MM.1S (cell line): ENCODE measurements around the gene SCNN1B.

Source experiments
- DNase-seq: peaks from one replicate; pipeline ENCODE4 v3.0.0-alpha.2; 2015
- H2AFZ ChIP-seq: fragments of 300-600 bp; sonication (generic); 2 replicates; pipeline ENCODE4 v1.6.0; 2016; ENCODE audit warnings: antibody characterized with exemption, low read length
- H3F3A ChIP-seq: fragments of 300-600 bp; sonication (generic); 2 replicates; pipeline ENCODE4 v1.6.1; 2016; ENCODE audit warnings: mild to moderate bottlenecking, antibody characterized with exemption, low read length, moderate library complexity, mixed read lengths; ENCODE audit not compliant: insufficient read depth
- H3K27ac ChIP-seq: fragments of 300-600 bp; sonication (generic); 2 replicates; pipeline ENCODE4 v1.5.1; 2016; ENCODE audit warnings: mild to moderate bottlenecking, low read length
- H3K27me3 ChIP-seq: fragments of 300-600 bp; sonication (generic); replicated peaks from 2 replicates; pipeline ENCODE4 v1.6.0; 2016; ENCODE audit warnings: low read length; ENCODE audit not compliant: insufficient read depth
- H3K36me3 ChIP-seq: fragments of 300-600 bp; sonication (generic); replicated peaks from 2 replicates; pipeline ENCODE4 v1.6.1; 2016; ENCODE audit warnings: mild to moderate bottlenecking, low read length, mixed read lengths; ENCODE audit not compliant: insufficient read depth
- H3K4me1 ChIP-seq: fragments of 300-600 bp; sonication (generic); 2 replicates; pipeline ENCODE4 v1.6.1; 2016; ENCODE audit warnings: low read length, mixed read lengths
- H3K4me2 ChIP-seq: fragments of 300-600 bp; sonication (generic); 2 replicates; pipeline ENCODE4 v1.6.0; 2016; ENCODE audit warnings: low read depth, low read length
- H3K4me3 ChIP-seq: fragments of 300-600 bp; sonication (generic); 2 replicates; pipeline ENCODE4 v1.5.1; 2016; ENCODE audit warnings: low read length, mixed read lengths
- H3K79me2 ChIP-seq: fragments of 300-600 bp; sonication (generic); 2 replicates; pipeline ENCODE4 v1.6.1; 2016; ENCODE audit warnings: mixed run types, low read length, mixed read lengths
- H3K9ac ChIP-seq: fragments of 300-600 bp; sonication (generic); 2 replicates; pipeline ENCODE4 v1.6.1; 2016; ENCODE audit warnings: low read length, mixed read lengths
- H3K9me2 ChIP-seq: fragments of 300-600 bp; sonication (generic); replicated peaks from 2 replicates; pipeline ENCODE4 v1.6.1; 2016; ENCODE audit warnings: mild to moderate bottlenecking, low read length, mixed read lengths; ENCODE audit not compliant: insufficient read depth
- H3K9me3 ChIP-seq: fragments of 300-600 bp; sonication (generic); replicated peaks from 2 replicates; pipeline ENCODE4 v1.6.1; 2016; ENCODE audit warnings: mild to moderate bottlenecking, low read length, mixed read lengths; ENCODE audit not compliant: insufficient read depth
- H4K20me1 ChIP-seq: fragments of 300-600 bp; sonication (generic); 2 replicates; pipeline ENCODE4 v1.6.1; 2016; ENCODE audit warnings: mild to moderate bottlenecking, low read length, moderate library complexity, mixed read lengths; ENCODE audit not compliant: insufficient read depth
- EZH2 ChIP-seq: fragments of 300-600 bp; sonication (generic); optimal IDR thresholded peaks from 2 replicates; pipeline ENCODE3; 2017; ENCODE audit warnings: low read depth, mild to moderate bottlenecking, antibody characterized with exemption, low read length, mixed read lengths
- EZH2phosphoT487 ChIP-seq: fragments of 300-600 bp; sonication (generic); IDR thresholded peaks from 2 replicates; pipeline ENCODE4 v1.6.1; 2018; ENCODE audit warnings: antibody characterized with exemption, low read length
- TF ChIP-seq, protein P1 (sequence below): fragments of 300-600 bp; sonication (generic); IDR thresholded peaks from 2 replicates; pipeline ENCODE4 v1.5.1; 2016; ENCODE audit warnings: antibody characterized with exemption, low read length, mixed read lengths

Gene SCNN1B

GRCh38 chr16:23369416-23369815 is 67.3 kb downstream of the SCNN1B start:
- Histone ChIP-seq H3K9ac (no peak overlapping the region), H3K9me3 (no peaks in the 10 kb centered on the region), H3K36me3 (no peaks in the 10 kb centered on the region), H3F3A (peaks cover 22% of the 10 kb centered on the region), H3K27ac (no peak overlapping the region), H3K4me1 (peaks cover 26% of the 10 kb centered on the region), H3K27me3 (no peaks in the 10 kb centered on the region), H3K4me3 (no peak overlapping the region), H4K20me1 (no peaks in the 10 kb centered on the region), H3K4me2 (no peak overlapping the region), H3K9me2 (no peaks in the 10 kb centered on the region), H3K79me2 (no peaks in the 10 kb centered on the region), H2AFZ (no peak overlapping the region)
- TF ChIP-seq, protein P1, sequence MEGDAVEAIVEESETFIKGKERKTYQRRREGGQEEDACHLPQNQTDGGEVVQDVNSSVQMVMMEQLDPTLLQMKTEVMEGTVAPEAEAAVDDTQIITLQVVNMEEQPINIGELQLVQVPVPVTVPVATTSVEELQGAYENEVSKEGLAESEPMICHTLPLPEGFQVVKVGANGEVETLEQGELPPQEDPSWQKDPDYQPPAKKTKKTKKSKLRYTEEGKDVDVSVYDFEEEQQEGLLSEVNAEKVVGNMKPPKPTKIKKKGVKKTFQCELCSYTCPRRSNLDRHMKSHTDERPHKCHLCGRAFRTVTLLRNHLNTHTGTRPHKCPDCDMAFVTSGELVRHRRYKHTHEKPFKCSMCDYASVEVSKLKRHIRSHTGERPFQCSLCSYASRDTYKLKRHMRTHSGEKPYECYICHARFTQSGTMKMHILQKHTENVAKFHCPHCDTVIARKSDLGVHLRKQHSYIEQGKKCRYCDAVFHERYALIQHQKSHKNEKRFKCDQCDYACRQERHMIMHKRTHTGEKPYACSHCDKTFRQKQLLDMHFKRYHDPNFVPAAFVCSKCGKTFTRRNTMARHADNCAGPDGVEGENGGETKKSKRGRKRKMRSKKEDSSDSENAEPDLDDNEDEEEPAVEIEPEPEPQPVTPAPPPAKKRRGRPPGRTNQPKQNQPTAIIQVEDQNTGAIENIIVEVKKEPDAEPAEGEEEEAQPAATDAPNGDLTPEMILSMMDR, result no peak
- TF ChIP-seq EZH2, result no peak
- no peak for TF ChIP-seq EZH2phosphoT487
- no peak for DNase-seq

DNA sequence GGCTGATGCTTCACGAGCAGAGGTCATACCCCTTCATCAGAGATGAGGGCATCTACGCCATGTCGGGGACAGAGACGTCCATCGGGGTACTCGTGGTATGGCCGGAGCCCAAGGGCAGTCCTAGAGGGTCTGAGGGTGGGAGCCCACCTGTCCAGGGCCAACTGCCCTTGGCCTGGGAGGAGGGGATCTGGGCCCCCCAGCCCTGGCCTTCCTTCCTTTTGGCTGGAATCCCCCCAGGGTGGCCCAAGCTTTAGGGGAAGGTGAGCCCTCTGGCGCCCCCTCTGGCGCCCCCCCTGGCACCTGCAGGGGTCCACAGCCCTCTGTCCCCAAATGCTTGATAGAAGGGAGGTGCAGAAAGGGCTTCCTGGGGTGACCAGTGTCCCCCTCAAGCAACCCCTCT is 69.3 kb downstream of the SCNN1B start:
- no peak overlapping the region for H3K4me3 ChIP-seq
- no peaks in the 10 kb centered on the region for H3K9me3 ChIP-seq
- no peak overlapping the region for H3K9ac ChIP-seq
- H3K4me2 ChIP-seq, result no peak overlapping the region
- H3K27me3 ChIP-seq, result no peaks in the 10 kb centered on the region
- no peak for DNase-seq
- H3K79me2 ChIP-seq, result no peaks in the 10 kb centered on the region
- no peak overlapping the region for H2AFZ ChIP-seq
- H3K36me3 ChIP-seq, result no peaks in the 10 kb centered on the region
- no peak overlapping the region for H3K27ac ChIP-seq
- H4K20me1 ChIP-seq, result no peaks in the 10 kb centered on the region
- peaks cover 7% of the 10 kb centered on the region for H3K4me1 ChIP-seq
- H3K9me2 ChIP-seq, result no peaks in the 10 kb centered on the region
- peaks cover 4% of the 10 kb centered on the region for H3F3A ChIP-seq
- TF ChIP-seq EZH2, result no peak
- TF ChIP-seq, protein P1, result peak; percentile 31

DNA sequence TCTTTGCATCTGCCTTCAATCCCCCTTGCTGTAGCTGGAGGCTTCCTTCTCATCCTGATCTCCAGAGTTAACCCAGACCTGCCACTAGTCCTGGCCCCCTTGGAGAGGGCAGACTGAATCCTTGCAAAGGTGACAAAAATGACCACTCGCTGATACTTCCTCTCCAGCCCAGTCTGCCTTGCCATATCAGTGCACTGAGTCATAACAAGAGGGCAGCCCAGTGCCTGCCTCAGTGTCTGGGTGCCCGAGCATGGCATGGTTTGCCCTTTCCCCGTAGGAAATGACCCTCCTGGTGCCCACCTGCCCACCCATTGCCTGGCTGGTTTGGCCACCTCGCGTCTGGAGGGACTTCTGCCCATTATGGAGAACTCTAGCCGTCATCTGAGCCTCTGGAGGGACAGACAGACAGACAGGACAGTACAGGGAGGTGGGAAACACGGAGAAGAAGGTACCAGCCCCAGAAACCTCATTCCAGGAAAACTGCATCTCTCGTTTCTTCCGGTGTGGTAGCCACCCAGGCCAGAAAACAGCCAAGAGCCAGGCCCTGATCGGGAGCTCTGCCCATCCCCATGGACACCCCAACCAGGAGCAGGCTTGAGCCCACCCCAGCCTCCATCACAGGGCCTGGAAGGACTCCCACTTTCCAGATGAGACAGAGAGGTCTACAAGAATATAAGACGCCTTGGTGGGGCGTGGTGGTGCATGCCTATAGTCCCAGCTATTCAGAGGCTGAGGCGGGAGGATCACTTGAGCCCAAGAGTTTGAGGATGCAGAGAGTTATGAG is 71.5 kb downstream of the SCNN1B start:
- no peak for DNase-seq
- Histone ChIP-seq H3K4me2 (no peak overlapping the region), H2AFZ (no peak overlapping the region), H3K4me1 (no peaks in the 10 kb centered on the region), H3K4me3 (no peak overlapping the region), H3K36me3 (no peaks in the 10 kb centered on the region), H3K9me3 (no peaks in the 10 kb centered on the region), H3K27me3 (no peaks in the 10 kb centered on the region), H3K9me2 (no peaks in the 10 kb centered on the region), H3K27ac (no peak overlapping the region), H3K79me2 (no peaks in the 10 kb centered on the region), H3F3A (no peaks in the 10 kb centered on the region), H4K20me1 (no peaks in the 10 kb centered on the region), H3K9ac (no peak overlapping the region)
- TF ChIP-seq, protein P1, result no peak
- TF ChIP-seq EZH2, result no peak
- TF ChIP-seq EZH2phosphoT487, result no peak
